ENCODE data around the gene LYRM4.

DNA sequence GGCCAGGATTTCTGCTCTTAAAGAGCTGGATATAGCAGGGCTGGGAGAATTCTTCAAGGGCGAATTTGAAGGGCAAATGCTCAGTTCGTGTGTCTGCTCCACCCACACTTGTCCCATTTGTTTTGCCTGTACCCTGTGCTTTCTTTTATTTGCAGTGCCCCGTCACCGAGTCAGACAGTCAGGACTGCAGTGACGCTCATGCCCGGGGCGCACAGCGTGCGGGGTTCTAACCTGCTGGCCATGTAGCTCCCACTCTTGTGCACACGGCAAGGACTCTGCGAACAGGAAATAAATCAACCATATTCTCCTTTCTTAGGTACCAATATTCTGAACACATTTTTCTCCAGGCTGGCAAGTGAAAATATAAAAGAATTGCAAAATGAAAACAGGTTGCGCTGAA is 17.7 kb downstream of the LYRM4 start:
- TF ChIP-seq, protein P1, sequence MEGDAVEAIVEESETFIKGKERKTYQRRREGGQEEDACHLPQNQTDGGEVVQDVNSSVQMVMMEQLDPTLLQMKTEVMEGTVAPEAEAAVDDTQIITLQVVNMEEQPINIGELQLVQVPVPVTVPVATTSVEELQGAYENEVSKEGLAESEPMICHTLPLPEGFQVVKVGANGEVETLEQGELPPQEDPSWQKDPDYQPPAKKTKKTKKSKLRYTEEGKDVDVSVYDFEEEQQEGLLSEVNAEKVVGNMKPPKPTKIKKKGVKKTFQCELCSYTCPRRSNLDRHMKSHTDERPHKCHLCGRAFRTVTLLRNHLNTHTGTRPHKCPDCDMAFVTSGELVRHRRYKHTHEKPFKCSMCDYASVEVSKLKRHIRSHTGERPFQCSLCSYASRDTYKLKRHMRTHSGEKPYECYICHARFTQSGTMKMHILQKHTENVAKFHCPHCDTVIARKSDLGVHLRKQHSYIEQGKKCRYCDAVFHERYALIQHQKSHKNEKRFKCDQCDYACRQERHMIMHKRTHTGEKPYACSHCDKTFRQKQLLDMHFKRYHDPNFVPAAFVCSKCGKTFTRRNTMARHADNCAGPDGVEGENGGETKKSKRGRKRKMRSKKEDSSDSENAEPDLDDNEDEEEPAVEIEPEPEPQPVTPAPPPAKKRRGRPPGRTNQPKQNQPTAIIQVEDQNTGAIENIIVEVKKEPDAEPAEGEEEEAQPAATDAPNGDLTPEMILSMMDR (IDR thresholded peaks at IDR 0.05; ENCODE audit: low read length): no peak
- no peak for TF ChIP-seq EZH2 (IDR thresholded peaks at IDR 0.05; ENCODE audit: borderline replicate concordance, low read length)

Data from OCI-LY1 (cell line).